K562 (cell line): ENCODE results near the gene OR13C2. TPM values are rescaled to one million over a fixed set of nuclear protein-coding genes. Genes with fewer than 3 reads are reported as not detected.

Experiments used
- ATAC-seq: fragments of 200-7000 bp; cut with Tn5 transposase; 3 replicates; pipeline ENCODE4 v1.9.1; 2020; ENCODE audit warnings: moderate library complexity
- BruUV-seq: library from RNA; stranded (reverse); fragments of 400-500 nt; replicated peaks from 2 replicates; lab custom pipeline; 2021; lab: Mats Ljungman, UMichigan
- CTCF ChIA-PET: fragments of 300-600 bp; formaldehyde crosslinking; extraction: SDS; loops from one replicate; lab custom pipeline; 2021; ENCODE audit warnings: low intra/inter-chr PET ratio; lab: Yijun Ruan, JAX
- POLR2A ChIA-PET: fragments of 300-600, 350-650 bp; sonication (Branson Sonifier 250); formaldehyde crosslinking; extraction: SDS; loops from one replicate; lab custom pipeline; 2021; ENCODE audit warnings: antibody characterized with exemption, inconsistent platforms; lab: Yijun Ruan, JAX
- DNase-seq, 4 experiments: peaks; one replicate each; pipeline versions ENCODE4 v3.0.0 to v3.0.0-alpha.2; 2011 to 2018; ENCODE audit warnings: low spot score in 3 of 4, mixed read lengths in 3 of 4; ENCODE audit errors: extremely low read depth in 1 of 4
- FAIRE-seq: peaks from 2 replicates; lab custom pipeline; 2011; peaks lifted over from hg19 to GRCh38; lab: Jason Lieb, UNC
- H2AFZ ChIP-seq: 2 replicates; pipeline ENCODE4 v1.6.0; 2011; ENCODE audit warnings: low read depth, low read length, control low read depth, inconsistent platforms
- H3K27ac ChIP-seq: fragments of 200-600 bp; 3 replicates; pipeline ENCODE4 v1.8.0; 2011; ENCODE audit warnings: low read depth, mild to moderate bottlenecking, control low read depth, inconsistent platforms, low read length, moderate library complexity, mixed read lengths; ENCODE audit errors: extremely low read depth
- H3K27me3 ChIP-seq, 2 experiments: fragments of 300-600 bp in 1 of 2; 2 replicates in 1 of 2; 3 replicates in 1 of 2; pipeline versions ENCODE4 v1.6.0 to v1.8.0; 2011; ENCODE audit warnings: inconsistent platforms in 2 of 2, low read length in 2 of 2, mild to moderate bottlenecking in 1 of 2, mixed read lengths in 1 of 2, moderate library complexity in 1 of 2; ENCODE audit not compliant: control insufficient read depth in 2 of 2, insufficient read depth in 2 of 2
- H3K36me3 ChIP-seq: fragments of 300-600 bp; 3 replicates; pipeline ENCODE4 v1.8.0; 2011; ENCODE audit warnings: mild to moderate bottlenecking, low read length, inconsistent platforms; ENCODE audit not compliant: control insufficient read depth, insufficient read depth
- H3K4me1 ChIP-seq, 2 experiments: fragments of 200-600 bp in 1 of 2; replicated peaks in 1 of 2; 2 replicates in 1 of 2; 3 replicates in 1 of 2; pipeline versions ENCODE4 v1.5.1 to v1.8.0; 2011; ENCODE audit warnings: inconsistent platforms in 2 of 2, low read length in 2 of 2, mild to moderate bottlenecking in 1 of 2, mixed read lengths in 1 of 2, moderate library complexity in 1 of 2; ENCODE audit not compliant: control insufficient read depth in 2 of 2, insufficient read depth in 2 of 2
- H3K4me2 ChIP-seq: 2 replicates; pipeline ENCODE4 v1.6.1; 2011; ENCODE audit warnings: low read length, control low read depth, inconsistent platforms, mixed read lengths; ENCODE audit not compliant: insufficient read depth
- H3K4me3 ChIP-seq: fragments of 200-600 bp; sonication (generic), shearing (Covaris generic); 2 replicates; pipeline ENCODE4 v1.5.1; 2016; ENCODE audit warnings: control low read depth, inconsistent platforms
- H3K79me2 ChIP-seq: fragments of 200-600 bp; 3 replicates; pipeline ENCODE4 v1.8.0; 2011; ENCODE audit warnings: low read length, inconsistent platforms; ENCODE audit not compliant: control insufficient read depth, insufficient read depth
- H3K9ac ChIP-seq, 2 experiments: 2 replicates each; pipeline versions ENCODE4 v1.6.0 to v1.6.1; 2011; ENCODE audit warnings: low read depth in 2 of 2, low read length in 2 of 2, control low read depth in 1 of 2, inconsistent platforms in 1 of 2, mild to moderate bottlenecking in 1 of 2, mixed read lengths in 1 of 2; ENCODE audit not compliant: insufficient read depth in 1 of 2
- H3K9me1 ChIP-seq: one replicate; pipeline ENCODE4 v1.6.0; 2011; ENCODE audit warnings: inconsistent platforms, mild to moderate bottlenecking, low read length, moderate library complexity; ENCODE audit not compliant: control insufficient read depth, insufficient read depth
- H3K9me3 ChIP-seq: replicated peaks from 2 replicates; pipeline ENCODE4 v1.5.1; 2011; ENCODE audit warnings: low read depth, low read length, inconsistent platforms; ENCODE audit not compliant: control insufficient read depth, insufficient read depth
- H4K20me1 ChIP-seq: replicated peaks from 2 replicates; pipeline ENCODE4 v1.6.1; 2011; ENCODE audit warnings: low read length, inconsistent platforms, mixed read lengths; ENCODE audit not compliant: control insufficient read depth, insufficient read depth
- CREB1 ChIP-seq, 2 experiments: sonication (generic) in 1 of 2; formaldehyde crosslinking in 1 of 2; IDR thresholded peaks; 2 replicates each; pipeline versions ENCODE4 v1.6.1 to v1.8.0; 2012 to 2022; ENCODE audit warnings: inconsistent platforms in 1 of 2, mild to moderate bottlenecking in 1 of 2, missing genetic modification reagents in 1 of 2, moderate library complexity in 1 of 2
- FOXM1 ChIP-seq, 2 experiments: fragments of 450-650 bp in 1 of 2; sonication (generic) in 1 of 2; formaldehyde crosslinking in 1 of 2; IDR thresholded peaks; 2 replicates each; pipeline versions ENCODE4 v1.6.1 to v1.9.0; 2017 to 2022; ENCODE audit warnings: low read depth in 2 of 2, mild to moderate bottlenecking in 2 of 2, missing genetic modification reagents in 1 of 2, moderate library complexity in 1 of 2
- FOXP4 ChIP-seq: sonication (generic); formaldehyde crosslinking; IDR thresholded peaks from 2 replicates; pipeline ENCODE4 v1.8.0; 2022; ENCODE audit warnings: mild to moderate bottlenecking, missing genetic modification reagents, borderline replicate concordance
- MBD2 ChIP-seq: sonication (generic); IDR thresholded peaks from 2 replicates; pipeline ENCODE4 v1.6.1; 2016; ENCODE audit warnings: low read depth, borderline replicate concordance
- POLR2G ChIP-seq: fragments of 200-400 bp; formaldehyde crosslinking; IDR thresholded peaks from 2 replicates; pipeline ENCODE4 v1.6.1; 2017; ENCODE audit warnings: low read depth, mild to moderate bottlenecking, antibody characterized with exemption, low read length, moderate library complexity
- RUNX1 ChIP-seq: sonication (generic); IDR thresholded peaks from 2 replicates; pipeline ENCODE4 v1.6.1; 2016; ENCODE audit warnings: antibody characterized with exemption, low read depth
- SNAPC5 ChIP-seq: fragments of 250-450 bp; sonication (Bioruptor Pico); IDR thresholded peaks from 2 replicates; pipeline ENCODE4 v1.8.0; 2021; ENCODE audit warnings: moderate library complexity, mild to moderate bottlenecking, inconsistent platforms
- SP1 ChIP-seq: sonication (generic); formaldehyde crosslinking; IDR thresholded peaks from 2 replicates; pipeline ENCODE4 v1.8.1; 2022; ENCODE audit warnings: mild to moderate bottlenecking, missing genetic modification reagents
- YBX1 ChIP-seq: fragments of 450-650 bp; IDR thresholded peaks from 2 replicates; pipeline ENCODE4 v1.7.1; 2016; ENCODE audit warnings: mild to moderate bottlenecking
- ZNF277 ChIP-seq: fragments of 250-450 bp; sonication (Bioruptor Pico); IDR thresholded peaks from 2 replicates; pipeline ENCODE4 v1.8.0; 2022; ENCODE audit warnings: inconsistent platforms, mild to moderate bottlenecking, moderate library complexity, borderline replicate concordance
- ZNF431 ChIP-seq: sonication (generic); formaldehyde crosslinking; IDR thresholded peaks from 2 replicates; pipeline ENCODE4 v1.8.0; 2022; ENCODE audit warnings: mild to moderate bottlenecking, missing genetic modification reagents
- ZNF57 ChIP-seq: fragments of 450-650 bp; formaldehyde crosslinking; IDR thresholded peaks from 2 replicates; pipeline ENCODE4 v1.4.0; 2020; ENCODE audit warnings: mild to moderate bottlenecking, moderate library complexity
- ZSCAN32 ChIP-seq: fragments of 450-650 bp; formaldehyde crosslinking; IDR thresholded peaks from 2 replicates; pipeline ENCODE4 v1.4.0; 2020; ENCODE audit warnings: mild to moderate bottlenecking, moderate library complexity
- WGBS: fragments of 100-300 bp; shearing (Covaris generic); methylation state at CpG from one replicate; pipeline ENCODE4 v1.1.6; 2016; ENCODE audit warnings: low coverage, mixed read lengths; ENCODE audit not compliant: insufficient coverage; ENCODE audit errors: missing lambda C conversion rate; 5-methylcytosine and 5-hydroxymethylcytosine counted together
- in situ Hi-C: fragments of 300-500 bp; cut with MboI; formaldehyde crosslinking; loops from 4 replicates; pipeline ENCODE4 v1.15.0; 2018; ENCODE audit warnings: inconsistent platforms, mixed read lengths
- intact Hi-C: fragments of 100-400 bp; cut with micrococcal nuclease; formaldehyde crosslinking; loops from 2 replicates; pipeline ENCODE4 v1.14.2; 2022
- polyA plus RNA-seq, 8 experiments: library from polyadenylated mRNA; depleted of rRNA in 4 of 8; stranded (reverse) in 5 of 8; unstranded in 3 of 8; fragments of >200 nt; fragmentation: Nextera tagmentation in 2 of 8; fragmentation: Illumina TruSeq in 1 of 8; extraction: Ambion mirVana in 2 of 8; extraction: Trizol in 1 of 8; gene quantifications; 2 replicates each; pipeline versions ENCODE4 v1.2.1 to v1.2.3, GENCODE V29; 2011 to 2014; ENCODE audit warnings: inconsistent platforms in 1 of 8, missing spikeins in 1 of 8
- total RNA-seq, 7 experiments: library from RNA; depleted of rRNA in 6 of 7; stranded (reverse); fragments of >200 nt in 6 of 7; fragmentation: Illumina TruSeq in 2 of 7; extraction: Trizol in 2 of 7; gene quantifications; 2 replicates each; pipeline versions ENCODE4 v1.2.1 to v1.2.3, GENCODE V29; 2011 to 2021; ENCODE audit warnings: low replicate concordance in 1 of 7

The OR13C2 gene
- total and polyA plus RNA-seq, 9 of the 15 experiments (the other 6 are each of a cell fraction or from before 2014, with no cell fraction given): not detected

GRCh38 chr9:104618104-104618503 lies 12.7 kb upstream of the OR13C2 start, which contains the start of gene OR13C9:
Gene OR13C9 (minus strand): TSS chr9:104618204. CDS start chr9:104618204, 0 bp downstream.
- TF ChIP-seq POLR2G (no peak), FOXP4 (CRISPR knock-in tag) (no peak), CREB1 (IDR thresholded peaks at IDR 0.05) (no peak), CREB1 (CRISPR knock-in tag; IDR thresholded peaks at IDR 0.05) (no peak), SNAPC5 (no peak), SP1 (CRISPR knock-in tag) (no peak), FOXM1 (IDR thresholded peaks at IDR 0.05; ENCODE audit: low read depth) (no peak), FOXM1 (CRISPR knock-in tag; IDR thresholded peaks at IDR 0.05; ENCODE audit: low read depth) (no peak), ZSCAN32 (CRISPR knock-in tag) (no peak), MBD2 (no peak), RUNX1 (no peak), YBX1 (no peak), ZNF57 (CRISPR knock-in tag) (no peak), ZNF431 (CRISPR knock-in tag) (no peak), ZNF277 (CRISPR knock-in tag) (no peak)
- TF ChIP-seq, all 486 proteins: peak for 0
- no peak for FAIRE-seq
- no peaks in the 10 kb centered on the region for H3K9me3 ChIP-seq
- H3K4me3 ChIP-seq: no peak within 1 kb of the TSS
- H3K9me1 ChIP-seq: no peaks in the 10 kb centered on the region
- H3K4me1 ChIP-seq: no peaks in the 10 kb centered on the region
- no peaks in the 10 kb centered on the region for H4K20me1 ChIP-seq
- in situ Hi-C loops (no loop called here), intact Hi-C loops (no loop called here)
- no peak within 1 kb of the TSS for H2AFZ ChIP-seq
- no peak for ATAC-seq
- DNase-seq: no peak
- H3K36me3 ChIP-seq: no peaks in the 10 kb centered on the region
- H3K27ac ChIP-seq: no peak within 1 kb of the TSS
- CTCF ChIA-PET: no interaction called here
- H3K9ac ChIP-seq: no peak within 1 kb of the TSS
- POLR2A ChIA-PET: no interaction called here
- WGBS: 4% methylated on average over 2 of the region's 2 CpGs
- H3K79me2 ChIP-seq: no peaks in the 10 kb centered on the region
- BruUV-seq: no TSS peak
- no peak within 1 kb of the TSS for H3K4me2 ChIP-seq
- H3K27me3 ChIP-seq: no peaks in the 10 kb centered on the region
